GM12878 (cell line): ENCODE results near the gene LMOD1. TPM values are rescaled to one million over a fixed set of nuclear protein-coding genes. Genes with fewer than 3 reads are reported as not detected.

Source experiments
- ATAC-seq: fragments of 200-7000 bp; cut with Tn5 transposase; 3 replicates; pipeline ENCODE4 v1.9.1; 2020; ENCODE audit warnings: mild to moderate bottlenecking, moderate library complexity
- BruUV-seq: library from RNA; stranded (reverse); fragments of 400-500 nt; replicated peaks from 2 replicates; lab custom pipeline; 2021; lab: Mats Ljungman, UMichigan
- CTCF ChIA-PET: fragments of 300-600 bp; sonication (Branson Sonifier 250); formaldehyde crosslinking; extraction: SDS; loops from one replicate; lab custom pipeline; 2021; ENCODE audit warnings: inconsistent platforms; lab: Yijun Ruan, JAX
- POLR2A ChIA-PET: fragments of 350-600 bp; formaldehyde crosslinking; extraction: SDS; loops from one replicate; lab custom pipeline; 2021; ENCODE audit warnings: inconsistent platforms; lab: Charles Lee
- RAD21 ChIA-PET: fragments of 300-600 bp; sonication (Branson Sonifier 250); formaldehyde crosslinking; loops from one replicate; lab custom pipeline; 2023; ENCODE audit warnings: antibody characterized with exemption; ENCODE audit not compliant: unreplicated experiment; lab: Charles Lee
- SMC1A ChIA-PET: fragments of 300-600 bp; sonication (Branson Sonifier 250); formaldehyde crosslinking; loops from one replicate; lab custom pipeline; 2023; ENCODE audit not compliant: unreplicated experiment, uncharacterized antibody; lab: Charles Lee
- DNase-seq: peaks from one replicate; pipeline ENCODE4 v3.0.0-alpha.2; 2011; ENCODE audit warnings: low read depth, low spot score
- FAIRE-seq: peaks from 3 replicates; lab custom pipeline; 2011; peaks lifted over from hg19 to GRCh38; lab: Jason Lieb, UNC
- H2AFZ ChIP-seq: 2 replicates; pipeline ENCODE4 v1.6.0; 2011; ENCODE audit warnings: low read depth, low read length, control low read depth; ENCODE audit not compliant: control insufficient read depth
- H3K27ac ChIP-seq: 2 replicates; pipeline ENCODE4 v1.5.1; 2011; ENCODE audit warnings: control low read depth; ENCODE audit not compliant: control insufficient read depth, insufficient read depth
- H3K27me3 ChIP-seq, 2 experiments: replicated peaks in 1 of 2; 2 replicates each; pipeline versions ENCODE4 v1.6.0 to v1.6.1; 2011; ENCODE audit warnings: low read length in 1 of 2; ENCODE audit not compliant: control insufficient read depth in 2 of 2, insufficient read depth in 2 of 2
- H3K36me3 ChIP-seq, 2 experiments: 2 replicates each; pipeline ENCODE4 v1.5.1; 2011; ENCODE audit warnings: low read length in 1 of 2; ENCODE audit not compliant: control insufficient read depth in 2 of 2, insufficient read depth in 2 of 2
- H3K4me1 ChIP-seq: 2 replicates; pipeline ENCODE4 v1.6.1; 2011; ENCODE audit warnings: mild to moderate bottlenecking, low read length, moderate library complexity, mixed read lengths; ENCODE audit not compliant: control insufficient read depth, insufficient read depth
- H3K4me2 ChIP-seq: 2 replicates; pipeline ENCODE4 v1.6.0; 2011; ENCODE audit warnings: control low read depth; ENCODE audit not compliant: control insufficient read depth, insufficient read depth
- H3K4me3 ChIP-seq: fragments of 200-600 bp; sonication (generic); 2 replicates; pipeline ENCODE4 v1.5.1; 2016
- H3K79me2 ChIP-seq: 2 replicates; pipeline ENCODE4 v1.6.0; 2011; ENCODE audit warnings: low read length; ENCODE audit not compliant: control insufficient read depth, insufficient read depth
- H3K9ac ChIP-seq: 2 replicates; pipeline ENCODE4 v1.8.0; 2011; ENCODE audit warnings: low read length, control low read depth, mixed read lengths; ENCODE audit not compliant: control insufficient read depth, insufficient read depth
- H3K9me3 ChIP-seq: replicated peaks from 3 replicates; pipeline ENCODE4 v1.5.1; 2011; ENCODE audit warnings: mild to moderate bottlenecking, low read length; ENCODE audit not compliant: control insufficient read depth, insufficient read depth
- H4K20me1 ChIP-seq: 2 replicates; pipeline ENCODE4 v1.6.0; 2011; ENCODE audit not compliant: control insufficient read depth, insufficient read depth
- DPF2 ChIP-seq: fragments of 450-650 bp; IDR thresholded peaks from 2 replicates; pipeline ENCODE4 v1.6.1; 2017; ENCODE audit warnings: mild to moderate bottlenecking
- NR2C1 ChIP-seq: fragments of 450-650 bp; IDR thresholded peaks from 2 replicates; pipeline ENCODE4 v1.6.1; 2017; ENCODE audit warnings: antibody characterized with exemption, mild to moderate bottlenecking, moderate library complexity
- SUZ12 ChIP-seq: fragments of 200-600 bp; sonication (generic); IDR thresholded peaks from one replicate; pipeline ENCODE4 v1.6.1; 2018; ENCODE audit warnings: antibody characterized with exemption, mild to moderate bottlenecking; ENCODE audit not compliant: unreplicated experiment
- WGBS: methylation state at CpG from one replicate; pipeline ENCODE4 v1.1.6; 2016; ENCODE audit warnings: low lambda C conversion rate; ENCODE audit not compliant: insufficient replicate concordance, insufficient coverage; ENCODE audit errors: missing lambda C conversion rate; 5-methylcytosine and 5-hydroxymethylcytosine counted together
- in situ Hi-C: fragments of 300-500 bp; cut with MboI; formaldehyde crosslinking; loops from 9 replicates; pipeline ENCODE4 v1.14.3; 2018; ENCODE audit warnings: mixed read lengths
- intact Hi-C: fragments of 100-400 bp; cut with micrococcal nuclease; formaldehyde crosslinking; loops from one replicate; pipeline ENCODE4 v1.14.2; 2022; ENCODE audit not compliant: unreplicated experiment
- polyA plus RNA-seq, 11 experiments: library from polyadenylated mRNA; depleted of rRNA in 4 of 11; unstranded in 6 of 11; stranded (reverse) in 5 of 11; fragments of >200 nt; fragmentation: Nextera tagmentation in 4 of 11; fragmentation: Illumina TruSeq in 1 of 11; extraction: Ambion mirVana in 4 of 11; extraction: Trizol in 1 of 11; gene quantifications; 1 replicate in 1 of 11; 2 replicates in 10 of 11; pipeline versions ENCODE4 v1.2.1 to v1.2.3, GENCODE V29; 2011 to 2016; ENCODE audit warnings: inconsistent platforms in 2 of 11, missing spikeins in 2 of 11, low read depth in 1 of 11
- total RNA-seq, 4 experiments: library from RNA; depleted of rRNA in 3 of 4; stranded (reverse); fragments of >200 nt in 3 of 4; fragmentation: Illumina TruSeq in 1 of 4; extraction: Trizol in 1 of 4; gene quantifications; 2 replicates each; pipeline versions ENCODE4 v1.2.1 to v1.2.3, GENCODE V29; 2013 to 2021
- TF ChIP-seq, protein P1 (sequence below): fragments of 450-650 bp; formaldehyde crosslinking; IDR thresholded peaks from 2 replicates; pipeline ENCODE4 v1.4.0; 2022; ENCODE audit warnings: mild to moderate bottlenecking, moderate library complexity
- TF ChIP-seq, protein P2 (sequence below): IDR thresholded peaks from 2 replicates; pipeline ENCODE4 v1.6.1; 2011; ENCODE audit warnings: low read depth, mild to moderate bottlenecking, low read length, moderate library complexity, borderline replicate concordance; ENCODE audit errors: extremely low read depth

The LMOD1 gene
- total and polyA plus RNA-seq, 10 of the 15 experiments (the other 5 are each of a cell fraction or from before 2014, with no cell fraction given) = 0.15 TPM; not detected in 9

DNA sequence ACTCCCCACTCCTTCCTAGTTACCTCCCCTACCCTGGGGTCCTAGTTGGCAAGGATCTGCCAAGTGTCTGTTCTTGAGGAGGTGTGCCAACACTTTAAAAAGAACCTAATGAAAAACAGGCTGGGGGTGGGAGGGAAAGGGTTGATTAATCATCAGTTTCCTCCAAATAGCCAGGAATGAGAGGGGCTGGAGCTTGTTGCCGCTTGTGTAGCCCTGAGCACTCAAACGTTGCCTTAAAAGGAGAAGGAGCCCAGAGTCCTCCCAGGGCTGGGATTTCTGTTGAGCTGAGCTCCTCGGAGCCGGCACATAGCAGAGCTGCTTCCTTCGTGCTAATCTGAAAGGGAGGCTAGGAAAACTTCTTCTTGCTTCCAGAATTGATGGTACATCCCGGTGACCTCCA lies 41.8 kb downstream of the LMOD1 start (continued):
- TF ChIP-seq, protein P1, sequence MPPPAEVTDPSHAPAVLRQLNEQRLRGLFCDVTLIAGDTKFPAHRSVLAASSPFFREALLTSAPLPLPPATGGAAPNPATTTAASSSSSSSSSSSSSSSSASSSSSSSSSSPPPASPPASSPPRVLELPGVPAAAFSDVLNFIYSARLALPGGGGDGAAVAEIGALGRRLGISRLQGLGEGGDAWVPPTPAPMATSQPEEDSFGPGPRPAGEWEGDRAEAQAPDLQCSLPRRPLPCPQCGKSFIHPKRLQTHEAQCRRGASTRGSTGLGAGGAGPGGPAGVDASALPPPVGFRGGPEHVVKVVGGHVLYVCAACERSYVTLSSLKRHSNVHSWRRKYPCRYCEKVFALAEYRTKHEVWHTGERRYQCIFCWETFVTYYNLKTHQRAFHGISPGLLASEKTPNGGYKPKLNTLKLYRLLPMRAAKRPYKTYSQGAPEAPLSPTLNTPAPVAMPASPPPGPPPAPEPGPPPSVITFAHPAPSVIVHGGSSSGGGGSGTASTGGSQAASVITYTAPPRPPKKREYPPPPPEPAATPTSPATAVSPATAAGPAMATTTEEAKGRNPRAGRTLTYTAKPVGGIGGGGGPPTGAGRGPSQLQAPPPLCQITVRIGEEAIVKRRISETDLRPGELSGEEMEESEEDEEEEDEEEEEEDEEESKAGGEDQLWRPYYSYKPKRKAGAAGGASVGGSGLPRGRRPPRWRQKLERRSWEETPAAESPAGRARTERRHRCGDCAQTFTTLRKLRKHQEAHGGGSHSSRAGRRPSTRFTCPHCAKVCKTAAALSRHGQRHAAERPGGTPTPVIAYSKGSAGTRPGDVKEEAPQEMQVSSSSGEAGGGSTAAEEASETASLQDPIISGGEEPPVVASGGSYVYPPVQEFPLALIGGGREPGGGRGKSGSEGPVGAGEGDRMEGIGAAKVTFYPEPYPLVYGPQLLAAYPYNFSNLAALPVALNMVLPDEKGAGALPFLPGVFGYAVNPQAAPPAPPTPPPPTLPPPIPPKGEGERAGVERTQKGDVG (CRISPR knock-in tag) = no peak
- TF ChIP-seq SUZ12 = no peak
- no peak for TF ChIP-seq DPF2
- TF ChIP-seq NR2C1 = no peak

DNA sequence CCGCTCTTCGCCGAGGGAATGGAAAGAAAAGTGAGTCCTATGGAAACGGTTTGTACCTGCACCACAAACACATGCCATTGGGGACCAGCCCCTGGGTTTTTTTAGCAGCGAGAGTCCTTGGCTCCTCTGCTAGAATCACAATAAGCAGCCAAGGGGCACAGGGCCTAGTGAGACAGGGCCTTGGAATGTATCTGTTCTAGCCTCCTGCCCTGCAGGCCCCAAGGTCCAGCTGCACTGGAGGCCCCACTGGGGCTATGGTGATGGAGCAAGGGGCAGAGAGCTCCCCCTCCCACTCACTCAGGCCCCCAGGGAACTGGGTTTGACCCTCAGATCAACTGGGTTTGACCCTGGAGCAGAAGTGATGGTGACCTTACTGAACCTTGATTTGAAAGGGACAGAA lies 43.2 kb downstream of the LMOD1 start:
- ChIA-PET POLR2A (no interaction called here), RAD21 (no interaction called here), CTCF (interaction anchor here (0.9 to 2.2 kb wide), 5 partner anchors 7 to 96 kb away, joined by 3 to 12 read pairs (median 5); no protein-coding TSS in a partner anchor), SMC1A (no interaction called here)
- FAIRE-seq = no peak
- Histone ChIP-seq H3K4me2 (no peak overlapping the region), H4K20me1 (no peaks in the 10 kb centered on the region), H2AFZ (no peak overlapping the region), H3K9me3 (no peaks in the 10 kb centered on the region), H3K4me1 (no peaks in the 10 kb centered on the region), H3K27me3 (no peaks in the 10 kb centered on the region), H3K27ac (no peak overlapping the region), H3K79me2 (no peaks in the 10 kb centered on the region), H3K9ac (no peak overlapping the region), H3K36me3 (no peaks in the 10 kb centered on the region), H3K4me3 (no peak overlapping the region)
- BruUV-seq = no TSS peak
- intact Hi-C loops (no loop called here), in situ Hi-C loops (no loop called here)
- TF ChIP-seq, protein P2, sequence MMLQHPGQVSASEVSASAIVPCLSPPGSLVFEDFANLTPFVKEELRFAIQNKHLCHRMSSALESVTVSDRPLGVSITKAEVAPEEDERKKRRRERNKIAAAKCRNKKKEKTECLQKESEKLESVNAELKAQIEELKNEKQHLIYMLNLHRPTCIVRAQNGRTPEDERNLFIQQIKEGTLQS = no peak
- 64% methylated on average over 5 of the region's 5 CpGs for WGBS
- no peak for DNase-seq
- ATAC-seq = no peak
